Measurements from ENCODE around the gene SMG6.

DNA sequence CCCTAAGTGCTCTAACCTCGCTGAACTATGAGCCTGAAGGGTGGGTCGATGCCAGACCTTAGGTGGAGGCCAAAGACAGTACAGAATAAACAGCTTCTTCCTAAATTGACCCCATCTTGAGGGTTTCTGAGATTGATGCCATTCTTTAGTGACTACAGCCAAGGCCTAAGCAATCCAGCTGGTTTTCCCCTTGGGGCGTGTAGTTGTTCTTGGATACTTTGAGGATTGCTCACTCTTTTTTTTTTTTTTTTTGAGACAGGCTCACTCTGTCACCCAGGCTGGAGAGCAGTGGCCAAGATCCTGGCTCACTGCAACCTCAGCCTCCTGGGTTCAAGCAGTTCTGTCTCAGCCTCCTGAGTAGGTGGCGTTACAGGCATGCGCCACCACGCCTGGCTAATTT, 259.8 kb downstream of the SMG6 start:
- TF ChIP-seq, protein P1, sequence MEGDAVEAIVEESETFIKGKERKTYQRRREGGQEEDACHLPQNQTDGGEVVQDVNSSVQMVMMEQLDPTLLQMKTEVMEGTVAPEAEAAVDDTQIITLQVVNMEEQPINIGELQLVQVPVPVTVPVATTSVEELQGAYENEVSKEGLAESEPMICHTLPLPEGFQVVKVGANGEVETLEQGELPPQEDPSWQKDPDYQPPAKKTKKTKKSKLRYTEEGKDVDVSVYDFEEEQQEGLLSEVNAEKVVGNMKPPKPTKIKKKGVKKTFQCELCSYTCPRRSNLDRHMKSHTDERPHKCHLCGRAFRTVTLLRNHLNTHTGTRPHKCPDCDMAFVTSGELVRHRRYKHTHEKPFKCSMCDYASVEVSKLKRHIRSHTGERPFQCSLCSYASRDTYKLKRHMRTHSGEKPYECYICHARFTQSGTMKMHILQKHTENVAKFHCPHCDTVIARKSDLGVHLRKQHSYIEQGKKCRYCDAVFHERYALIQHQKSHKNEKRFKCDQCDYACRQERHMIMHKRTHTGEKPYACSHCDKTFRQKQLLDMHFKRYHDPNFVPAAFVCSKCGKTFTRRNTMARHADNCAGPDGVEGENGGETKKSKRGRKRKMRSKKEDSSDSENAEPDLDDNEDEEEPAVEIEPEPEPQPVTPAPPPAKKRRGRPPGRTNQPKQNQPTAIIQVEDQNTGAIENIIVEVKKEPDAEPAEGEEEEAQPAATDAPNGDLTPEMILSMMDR (IDR thresholded peaks at IDR 0.05) = no peak
- no peak for TF ChIP-seq POLR2A (IDR thresholded peaks at IDR 0.05)
